HepG2 (cell line): ENCODE measurements around the gene CTRB2. TPM values are rescaled to one million over a fixed set of nuclear protein-coding genes. Genes with fewer than 3 reads are reported as not detected.

ENCODE experiments used
- ATAD3A ChIP-seq: sonication (generic); formaldehyde crosslinking; IDR thresholded peaks from 2 replicates; pipeline ENCODE4 v1.4.0; 2020; ENCODE audit warnings: missing genetic modification reagents
- ATF3 ChIP-seq: sonication (generic); formaldehyde crosslinking; IDR thresholded peaks from 2 replicates; pipeline ENCODE4 v1.4.0; 2020; ENCODE audit warnings: missing genetic modification reagents
- IRX3 ChIP-seq: sonication (generic); formaldehyde crosslinking; IDR thresholded peaks from 2 replicates; pipeline ENCODE4 v1.8.1; 2023; ENCODE audit warnings: mild to moderate bottlenecking, low read depth, missing genetic modification reagents, borderline replicate concordance
- KDM2A ChIP-seq: sonication (generic); formaldehyde crosslinking; IDR thresholded peaks from 2 replicates; pipeline ENCODE4 v1.4.0; 2020; ENCODE audit warnings: low read depth, missing genetic modification reagents, borderline replicate concordance
- MAFF ChIP-seq: IDR thresholded peaks from 2 replicates; pipeline ENCODE4 v1.6.1; 2011; ENCODE audit warnings: low read depth, low read length, improper control_type of control experiment
- MTA3 ChIP-seq: sonication (generic); formaldehyde crosslinking; IDR thresholded peaks from 2 replicates; pipeline ENCODE4 v1.4.0; 2020; ENCODE audit warnings: missing genetic modification reagents
- NR1H2 ChIP-seq: sonication (generic); formaldehyde crosslinking; IDR thresholded peaks from 2 replicates; pipeline ENCODE4 v1.8.1; 2022; ENCODE audit warnings: low read depth, missing genetic modification reagents, borderline replicate concordance
- PRDM15 ChIP-seq: sonication (generic); formaldehyde crosslinking; IDR thresholded peaks from 2 replicates; pipeline ENCODE4 v1.4.0; 2020; ENCODE audit warnings: missing genetic modification reagents
- PRDM4 ChIP-seq: sonication (generic); formaldehyde crosslinking; IDR thresholded peaks from 2 replicates; pipeline ENCODE4 v1.9.0; 2021; ENCODE audit warnings: missing genetic modification reagents, borderline replicate concordance
- SKIL ChIP-seq: sonication (generic); formaldehyde crosslinking; IDR thresholded peaks from 2 replicates; pipeline ENCODE4 v1.8.0; 2022; ENCODE audit warnings: missing genetic modification reagents, mild to moderate bottlenecking, moderate library complexity, borderline replicate concordance
- SMAD1 ChIP-seq: sonication (generic); formaldehyde crosslinking; IDR thresholded peaks from 2 replicates; pipeline ENCODE4 v1.4.0; 2020; ENCODE audit warnings: missing genetic modification reagents, low read depth, mild to moderate bottlenecking, borderline replicate concordance
- SP140L ChIP-seq: sonication (generic); formaldehyde crosslinking; IDR thresholded peaks from 2 replicates; pipeline ENCODE4 v1.4.0; 2020; ENCODE audit warnings: missing genetic modification reagents, borderline replicate concordance
- YEATS4 ChIP-seq: sonication (generic); formaldehyde crosslinking; IDR thresholded peaks from 2 replicates; pipeline ENCODE4 v1.4.0; 2020; ENCODE audit warnings: missing genetic modification reagents, borderline replicate concordance
- ZGPAT ChIP-seq: IDR thresholded peaks from 2 replicates; pipeline ENCODE4 v1.6.1; 2016; ENCODE audit warnings: mild to moderate bottlenecking
- ZNF10 ChIP-seq: sonication (generic); formaldehyde crosslinking; IDR thresholded peaks from 2 replicates; pipeline ENCODE4 v1.4.0; 2020; ENCODE audit warnings: mild to moderate bottlenecking, low read depth, missing genetic modification reagents, borderline replicate concordance
- ZNF180 ChIP-seq: sonication (generic); formaldehyde crosslinking; IDR thresholded peaks from 2 replicates; pipeline ENCODE4 v1.4.0; 2020; ENCODE audit warnings: low read depth, missing genetic modification reagents, borderline replicate concordance
- ZNF598 ChIP-seq: sonication (generic); formaldehyde crosslinking; IDR thresholded peaks from 2 replicates; pipeline ENCODE4 v1.5.1; 2020; ENCODE audit warnings: mild to moderate bottlenecking, missing genetic modification reagents, borderline replicate concordance
- ZNF720 ChIP-seq: sonication (generic); formaldehyde crosslinking; IDR thresholded peaks from 2 replicates; pipeline ENCODE4 v1.4.0; 2020; ENCODE audit warnings: missing genetic modification reagents
- ZNF768 ChIP-seq: sonication (generic); formaldehyde crosslinking; IDR thresholded peaks from 2 replicates; pipeline ENCODE4 v1.4.0; 2020; ENCODE audit warnings: missing genetic modification reagents
- polyA plus RNA-seq, 8 experiments: library from polyadenylated mRNA; depleted of rRNA in 3 of 8; stranded (reverse) in 7 of 8; unstranded in 1 of 8; fragments of >200 nt; fragmentation: Illumina TruSeq in 4 of 8; extraction: Trizol in 4 of 8; gene quantifications; 2 replicates each; pipeline versions ENCODE4 v1.2.1 to v1.2.3, GENCODE V29; 2011 to 2016; ENCODE audit warnings: low read depth in 4 of 8, missing spikeins in 1 of 8, mixed read lengths in 1 of 8; ENCODE audit not compliant: insufficient read depth in 1 of 8
- total RNA-seq, 5 experiments: library from RNA; depleted of rRNA; stranded (reverse); fragments of >200 nt; fragmentation: Illumina TruSeq; extraction: Trizol; gene quantifications; 2 replicates each; pipeline ENCODE4 v1.2.3, GENCODE V29; 2016; ENCODE audit warnings: low read depth in 1 of 5

Gene CTRB2
- total and polyA plus RNA-seq, 2 of the 13 experiments (the other 11 are each of a cell fraction or from before 2014, with no cell fraction given): 0.13 TPM; not detected in 1

GRCh38 chr16:75197522-75198134 is 9.3 kb downstream of the CTRB2 start (continued):
- TF ChIP-seq SKIL (no peak), SP140L (CRISPR knock-in tag) (no peak), YEATS4 (no peak), PRDM4 (CRISPR knock-in tag) (no peak), MAFF (no peak), PRDM15 (peak; percentile 97), IRX3 (no peak), ZGPAT (no peak), MTA3 (CRISPR knock-in tag) (no peak), ZNF720 (CRISPR knock-in tag) (no peak), ZNF180 (CRISPR knock-in tag) (no peak), ZNF768 (CRISPR knock-in tag) (no peak), SMAD1 (CRISPR knock-in tag) (0 out of 2 replicates have a peak, but pooled peaks have one; percentile 9), KDM2A (CRISPR knock-in tag) (no peak), ZNF598 (CRISPR knock-in tag) (no peak), ATF3 (no peak), ZNF10 (CRISPR knock-in tag) (no peak), NR1H2 (CRISPR knock-in tag) (no peak), ATAD3A (CRISPR knock-in tag) (no peak)
